ENCODE measurements around the gene MEGF6. TPM values are rescaled to one million over a fixed set of nuclear protein-coding genes. Genes with fewer than 3 reads are reported as not detected.

MEGF6 gene
- total RNA-seq, 1 donor from 2014 or later, result 1.3 TPM

DNA sequence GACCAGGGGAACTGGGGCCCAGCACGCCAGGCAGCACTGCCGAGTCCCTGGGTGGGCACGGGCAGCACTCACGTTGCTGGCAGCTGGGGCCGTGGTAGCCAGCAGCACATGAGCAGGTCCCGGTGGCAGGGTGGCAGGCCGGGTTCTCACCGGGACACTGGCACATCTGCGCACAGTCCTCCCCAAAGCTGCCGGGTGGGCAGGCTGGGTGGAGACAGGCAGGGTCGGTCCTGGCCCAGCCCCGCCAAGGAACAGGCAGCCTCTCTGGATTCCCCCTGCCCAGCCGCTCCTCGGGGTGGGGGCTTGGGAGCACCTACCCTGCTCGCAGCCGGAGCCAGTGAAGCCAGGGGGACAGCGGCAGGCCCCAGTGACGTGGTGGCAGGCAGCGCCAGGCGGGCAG is 114.4 kb downstream of the MEGF6 start:
- Histone ChIP-seq H3K4me3 (ENCODE audit: low read depth, low read length) (no peak overlapping the region), H3K36me3 (ENCODE audit: control insufficient read depth, insufficient read depth, low read length) (no peaks in the 10 kb centered on the region), H3K27me3 (ENCODE audit: control insufficient read depth, insufficient read depth, low read length) (no peaks in the 10 kb centered on the region)
- TF ChIP-seq, protein P1, sequence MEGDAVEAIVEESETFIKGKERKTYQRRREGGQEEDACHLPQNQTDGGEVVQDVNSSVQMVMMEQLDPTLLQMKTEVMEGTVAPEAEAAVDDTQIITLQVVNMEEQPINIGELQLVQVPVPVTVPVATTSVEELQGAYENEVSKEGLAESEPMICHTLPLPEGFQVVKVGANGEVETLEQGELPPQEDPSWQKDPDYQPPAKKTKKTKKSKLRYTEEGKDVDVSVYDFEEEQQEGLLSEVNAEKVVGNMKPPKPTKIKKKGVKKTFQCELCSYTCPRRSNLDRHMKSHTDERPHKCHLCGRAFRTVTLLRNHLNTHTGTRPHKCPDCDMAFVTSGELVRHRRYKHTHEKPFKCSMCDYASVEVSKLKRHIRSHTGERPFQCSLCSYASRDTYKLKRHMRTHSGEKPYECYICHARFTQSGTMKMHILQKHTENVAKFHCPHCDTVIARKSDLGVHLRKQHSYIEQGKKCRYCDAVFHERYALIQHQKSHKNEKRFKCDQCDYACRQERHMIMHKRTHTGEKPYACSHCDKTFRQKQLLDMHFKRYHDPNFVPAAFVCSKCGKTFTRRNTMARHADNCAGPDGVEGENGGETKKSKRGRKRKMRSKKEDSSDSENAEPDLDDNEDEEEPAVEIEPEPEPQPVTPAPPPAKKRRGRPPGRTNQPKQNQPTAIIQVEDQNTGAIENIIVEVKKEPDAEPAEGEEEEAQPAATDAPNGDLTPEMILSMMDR (IDR thresholded peaks at IDR 0.05; ENCODE audit: insufficient read depth, low read length, severe bottlenecking), result no peak
- FAIRE-seq (no peak), DNase-seq (ENCODE audit: low read depth) (no peak)

DNA sequence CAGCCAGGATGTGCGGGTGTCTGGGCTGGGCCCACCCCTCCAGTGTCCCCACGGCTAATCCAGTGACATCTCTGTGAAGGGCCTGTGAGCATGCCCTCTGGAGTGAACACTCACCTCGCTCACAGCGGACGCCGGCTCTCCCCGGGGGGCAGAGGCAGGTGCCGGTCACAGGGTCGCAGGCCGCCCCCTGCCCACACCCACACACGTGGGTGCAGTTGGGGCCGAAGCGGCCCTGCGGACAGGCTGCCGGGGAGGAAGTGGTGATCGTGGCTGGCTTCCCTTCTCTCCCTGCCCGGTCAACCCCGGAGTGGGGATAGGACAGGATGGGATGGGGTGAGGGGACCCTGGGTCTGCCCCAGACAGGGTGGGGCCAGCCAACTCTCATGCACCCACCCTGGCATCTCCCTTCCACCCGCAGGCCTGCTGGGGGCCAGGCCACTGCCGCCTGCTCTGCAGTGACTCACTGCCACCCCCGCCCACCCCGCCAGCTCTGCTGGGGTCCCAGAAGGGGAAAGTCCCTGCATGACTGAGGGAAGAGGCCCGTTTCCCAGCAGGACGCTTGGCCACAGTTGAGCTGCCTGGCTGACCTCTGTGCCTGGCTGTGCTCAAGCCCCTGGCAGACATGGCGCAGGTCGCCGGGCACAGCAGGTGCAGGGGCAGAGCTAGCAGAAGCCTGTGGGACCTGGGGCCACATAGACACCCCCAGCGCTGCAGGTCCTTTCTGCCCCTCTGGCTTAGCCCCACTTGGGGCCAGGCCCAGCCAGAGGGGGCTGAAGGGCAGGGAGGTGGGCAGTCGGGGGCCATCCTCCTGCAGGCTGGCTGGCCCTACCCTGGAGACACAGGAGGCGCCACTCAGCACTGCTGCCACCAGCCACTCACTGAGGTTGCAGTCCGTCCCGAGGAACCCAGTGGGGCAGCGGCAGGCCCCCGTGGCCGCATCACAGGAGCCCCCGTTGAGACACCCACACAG is 115.2 kb downstream of the MEGF6 start:
- Histone ChIP-seq H3K36me3 (ENCODE audit: control insufficient read depth, insufficient read depth, low read length) (no peaks in the 10 kb centered on the region), H3K4me3 (ENCODE audit: low read depth, low read length) (no peak overlapping the region), H3K27me3 (ENCODE audit: control insufficient read depth, insufficient read depth, low read length) (no peaks in the 10 kb centered on the region)
- no peak for DNase-seq (ENCODE audit: low read depth)
- no peak for FAIRE-seq
- TF ChIP-seq, protein P1 (IDR thresholded peaks at IDR 0.05; ENCODE audit: insufficient read depth, low read length, severe bottlenecking), result no peak

DNA sequence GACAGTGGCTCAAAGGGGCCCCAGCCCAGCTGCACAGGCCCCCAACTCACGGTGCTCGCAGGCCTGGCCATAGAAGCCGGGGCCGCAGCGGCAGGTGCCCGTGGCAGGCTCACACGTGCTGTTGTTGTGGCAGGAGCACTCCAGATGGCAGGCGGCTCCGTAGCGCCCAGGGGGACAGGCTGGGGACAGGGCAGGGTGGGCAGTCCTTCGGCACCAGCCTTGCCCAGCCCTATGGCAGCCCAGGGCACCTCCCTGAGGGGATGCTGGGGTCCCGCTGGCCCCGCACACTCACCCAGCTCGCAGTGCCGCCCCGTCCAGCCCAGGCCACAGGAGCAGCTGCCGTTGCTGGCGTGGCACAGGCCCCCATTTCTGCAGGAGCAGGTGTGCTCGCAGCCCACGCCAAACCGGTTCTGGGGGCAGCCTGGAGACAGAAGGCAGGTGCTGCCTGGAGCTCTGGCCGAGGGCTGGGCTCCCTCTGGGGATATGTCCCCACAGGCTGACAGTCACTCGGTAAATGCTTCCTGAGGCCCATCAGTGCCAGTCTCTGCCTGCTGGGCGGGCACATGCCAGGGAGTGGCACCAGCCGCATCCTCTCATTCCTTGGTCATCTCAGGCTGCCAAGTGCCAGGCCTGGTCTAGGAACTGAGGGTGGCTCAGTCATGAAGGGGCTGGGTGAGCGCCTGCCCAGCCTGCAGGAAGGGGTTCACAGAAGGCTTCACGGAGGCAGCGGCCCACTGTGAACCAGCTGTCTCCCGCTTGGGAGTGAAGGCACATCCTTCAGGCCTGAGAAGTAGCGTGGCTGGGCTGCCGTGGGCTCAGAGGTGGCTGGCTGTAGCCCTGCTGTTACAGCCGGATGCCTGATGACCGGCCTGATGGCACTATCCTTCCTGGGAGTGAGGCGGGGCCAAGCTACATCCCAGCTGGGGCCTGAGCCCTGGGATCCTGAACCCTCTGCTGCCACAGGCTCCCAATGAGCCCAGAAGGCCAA is 116.7 kb downstream of the MEGF6 start:
- Histone ChIP-seq H3K36me3 (ENCODE audit: control insufficient read depth, insufficient read depth, low read length) (no peaks in the 10 kb centered on the region), H3K27me3 (ENCODE audit: control insufficient read depth, insufficient read depth, low read length) (no peaks in the 10 kb centered on the region), H3K4me3 (ENCODE audit: low read depth, low read length) (no peak overlapping the region)
- FAIRE-seq (no peak), DNase-seq (ENCODE audit: low read depth) (no peak)
- TF ChIP-seq, protein P1 (IDR thresholded peaks at IDR 0.05; ENCODE audit: insufficient read depth, low read length, severe bottlenecking), result no peak

DNA sequence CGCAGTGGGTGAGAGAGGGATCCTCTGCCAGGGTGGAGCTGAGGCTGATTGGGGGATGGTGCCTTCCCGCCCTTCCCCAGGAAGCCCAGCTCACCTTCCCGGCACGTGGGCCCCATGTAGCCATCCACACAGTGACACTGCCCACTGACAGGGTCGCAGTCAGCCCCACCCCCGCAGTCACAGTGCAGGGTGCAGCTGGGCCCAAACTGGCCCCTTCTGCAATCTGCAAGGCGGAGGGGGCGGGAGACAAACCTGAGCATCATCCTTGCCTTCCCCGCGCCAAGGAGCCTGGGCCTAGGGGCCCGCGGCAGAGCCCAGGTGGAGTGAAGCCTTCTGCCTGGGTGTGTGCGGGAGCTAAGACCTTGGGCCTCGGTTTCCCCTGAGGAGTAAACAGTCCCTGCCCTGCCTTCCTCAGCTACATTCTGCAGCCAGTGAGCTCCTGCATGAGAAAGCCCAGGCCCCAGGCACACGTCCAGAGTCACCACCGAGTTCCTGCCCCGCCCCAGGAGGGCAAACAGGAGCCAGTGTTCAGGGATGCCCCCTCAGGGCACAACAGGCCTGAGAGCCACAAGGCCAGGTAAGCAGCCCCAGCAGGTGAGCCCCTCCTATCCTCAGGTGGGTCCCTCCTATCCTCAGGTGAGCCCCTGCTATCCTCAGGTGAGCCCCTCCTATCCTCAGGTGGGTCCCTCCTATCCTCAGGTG is 118.6 kb downstream of the MEGF6 start:
- no peak for DNase-seq (ENCODE audit: low read depth)
- H3K36me3 ChIP-seq (ENCODE audit: control insufficient read depth, insufficient read depth, low read length), result no peaks in the 10 kb centered on the region
- TF ChIP-seq, protein P1 (IDR thresholded peaks at IDR 0.05; ENCODE audit: insufficient read depth, low read length, severe bottlenecking), result no peak
- H3K4me3 ChIP-seq (ENCODE audit: low read depth, low read length), result no peak overlapping the region
- FAIRE-seq, result no peak
- no peaks in the 10 kb centered on the region for H3K27me3 ChIP-seq (ENCODE audit: control insufficient read depth, insufficient read depth, low read length)
